IMR-90 (cell line): Measurements from ENCODE around the gene COA1.

Source experiments
- BHLHE40 ChIP-seq: fragments of 150-350 bp; IDR thresholded peaks from 2 replicates; pipeline ENCODE4 v1.6.1; 2016; ENCODE audit warnings: mild to moderate bottlenecking, low read depth, low read length
- CEBPB ChIP-seq: IDR thresholded peaks from 2 replicates; pipeline ENCODE4 v1.6.1; 2012; ENCODE audit warnings: low read depth, low read length, improper control_type of control experiment
- CTCF ChIP-seq: conservative IDR thresholded peaks from 2 replicates; pipeline ENCODE4 v1.5.1; 2012; ENCODE audit warnings: mild to moderate bottlenecking, low read depth, low read length, improper control_type of control experiment
- ELK1 ChIP-seq: fragments of 150-350 bp; IDR thresholded peaks from 2 replicates; pipeline ENCODE4 v1.6.1; 2016; ENCODE audit warnings: low read depth, mild to moderate bottlenecking, low read length, moderate library complexity, borderline replicate concordance
- FOS ChIP-seq: fragments of 150-350 bp; IDR thresholded peaks from 2 replicates; pipeline ENCODE4 v1.6.1; 2016; ENCODE audit warnings: low read depth, low read length
- POLR2A ChIP-seq: IDR thresholded peaks from 2 replicates; pipeline ENCODE4 v1.6.1; 2012; ENCODE audit warnings: mild to moderate bottlenecking, low read depth, low read length
- RAD21 ChIP-seq: IDR thresholded peaks from 2 replicates; pipeline ENCODE4 v1.6.1; 2012; ENCODE audit warnings: low read length, improper control_type of control experiment
- SMC3 ChIP-seq: fragments of 150-350 bp; IDR thresholded peaks from 2 replicates; pipeline ENCODE4 v1.6.1; 2016; ENCODE audit warnings: low read depth, mild to moderate bottlenecking, antibody characterized with exemption, low read length, moderate library complexity

GRCh38 chr7:43653891-43654504, 75.3 kb downstream of the COA1 start:
- no peak for TF ChIP-seq CTCF
- no peak for TF ChIP-seq CEBPB
- no peak for TF ChIP-seq POLR2A
- TF ChIP-seq RAD21 = no peak
- TF ChIP-seq BHLHE40 = no peak
- TF ChIP-seq SMC3 = no peak
- no peak for TF ChIP-seq FOS
- TF ChIP-seq ELK1 = no peak
